IPS-15b (cell line): ENCODE results near the gene STXBP2.

ENCODE experiments used
- H3K27me3 ChIP-seq: one replicate; pipeline ENCODE4 v1.6.1; 2013; ENCODE audit warnings: low read length; ENCODE audit not compliant: control insufficient read depth, insufficient read depth
- H3K36me3 ChIP-seq: one replicate; pipeline ENCODE4 v1.6.1; 2013; ENCODE audit warnings: low read length; ENCODE audit not compliant: control insufficient read depth, insufficient read depth
- H3K4me1 ChIP-seq: one replicate; pipeline ENCODE4 v1.6.1; 2013; ENCODE audit warnings: mild to moderate bottlenecking, low read length; ENCODE audit not compliant: control insufficient read depth, insufficient read depth
- H3K4me3 ChIP-seq: one replicate; pipeline ENCODE4 v1.5.1; 2013; ENCODE audit warnings: low read depth, low read length
- H3K9ac ChIP-seq: one replicate; pipeline ENCODE4 v1.6.1; 2013; ENCODE audit warnings: low read depth, mild to moderate bottlenecking, low read length
- H3K9me3 ChIP-seq: one replicate; pipeline ENCODE4 v1.6.1; 2013; ENCODE audit warnings: mild to moderate bottlenecking, low read length; ENCODE audit not compliant: control insufficient read depth, insufficient read depth

STXBP2 gene

GRCh38 chr19:7650148-7650547 lies 13.2 kb downstream of the STXBP2 start:
- peaks cover 12% of the 10 kb centered on the region for H3K27me3 ChIP-seq
- peaks cover 5% of the 10 kb centered on the region for H3K36me3 ChIP-seq
- H3K9ac ChIP-seq = no peak overlapping the region
- H3K4me1 ChIP-seq = no peaks in the 10 kb centered on the region
- H3K4me3 ChIP-seq = no peak overlapping the region
- no peaks in the 10 kb centered on the region for H3K9me3 ChIP-seq

- H3K27me3 ChIP-seq = peaks cover 12% of the 10 kb centered on the region
- no peaks in the 10 kb centered on the region for H3K9me3 ChIP-seq
- no peaks in the 10 kb centered on the region for H3K36me3 ChIP-seq
- no peaks in the 10 kb centered on the region for H3K4me1 ChIP-seq
- no peak overlapping the region for H3K9ac ChIP-seq
- peak overlapping the region; percentile 26 for H3K4me3 ChIP-seq
Observed at GRCh38 chr19:7652061-7652641, 15.2 kb downstream of the STXBP2 start.

GRCh38 chr19:7654401-7654800 lies 17.5 kb downstream of the STXBP2 start:
- Histone ChIP-seq H3K4me3 (no peak overlapping the region), H3K4me1 (no peaks in the 10 kb centered on the region), H3K36me3 (no peaks in the 10 kb centered on the region), H3K27me3 (peaks cover 12% of the 10 kb centered on the region), H3K9me3 (no peaks in the 10 kb centered on the region), H3K9ac (no peak overlapping the region)

GRCh38 chr19:7655581-7655980 lies 18.7 kb downstream of the STXBP2 start:
- H3K4me3 ChIP-seq = no peak overlapping the region
- H3K4me1 ChIP-seq = no peaks in the 10 kb centered on the region
- no peaks in the 10 kb centered on the region for H3K9me3 ChIP-seq
- no peak overlapping the region for H3K9ac ChIP-seq
- no peaks in the 10 kb centered on the region for H3K36me3 ChIP-seq
- H3K27me3 ChIP-seq = peaks cover 12% of the 10 kb centered on the region

GRCh38 chr19:7657131-7657751 lies 20.3 kb downstream of the STXBP2 start:
- Histone ChIP-seq H3K9ac (no peak overlapping the region), H3K9me3 (no peaks in the 10 kb centered on the region), H3K36me3 (no peaks in the 10 kb centered on the region), H3K4me3 (no peak overlapping the region), H3K27me3 (peaks cover 8% of the 10 kb centered on the region), H3K4me1 (no peaks in the 10 kb centered on the region)

- Histone ChIP-seq H3K9ac (no peak overlapping the region), H3K36me3 (no peaks in the 10 kb centered on the region), H3K27me3 (peaks cover 2% of the 10 kb centered on the region), H3K4me3 (no peak overlapping the region), H3K9me3 (no peaks in the 10 kb centered on the region), H3K4me1 (no peaks in the 10 kb centered on the region)
Observed at GRCh38 chr19:7658219-7658686, 21.3 kb downstream of the STXBP2 start.

GRCh38 chr19:7661744-7662538 lies 25.0 kb downstream of the STXBP2 start:
- H3K4me1 ChIP-seq = no peaks in the 10 kb centered on the region
- no peaks in the 10 kb centered on the region for H3K9me3 ChIP-seq
- H3K27me3 ChIP-seq = no peaks in the 10 kb centered on the region
- H3K9ac ChIP-seq = no peak overlapping the region
- H3K36me3 ChIP-seq = no peaks in the 10 kb centered on the region
- no peak overlapping the region for H3K4me3 ChIP-seq

- Histone ChIP-seq H3K27me3 (no peaks in the 10 kb centered on the region), H3K9ac (no peak overlapping the region), H3K4me3 (no peak overlapping the region), H3K4me1 (no peaks in the 10 kb centered on the region), H3K36me3 (no peaks in the 10 kb centered on the region), H3K9me3 (no peaks in the 10 kb centered on the region)
Observed at GRCh38 chr19:7662657-7663056, 25.7 kb downstream of the STXBP2 start.

GRCh38 chr19:7663706-7664105 lies 26.8 kb downstream of the STXBP2 start:
- no peak overlapping the region for H3K4me3 ChIP-seq
- no peak overlapping the region for H3K9ac ChIP-seq
- no peaks in the 10 kb centered on the region for H3K9me3 ChIP-seq
- H3K36me3 ChIP-seq = no peaks in the 10 kb centered on the region
- H3K27me3 ChIP-seq = peaks cover 2% of the 10 kb centered on the region
- no peaks in the 10 kb centered on the region for H3K4me1 ChIP-seq

- H3K9ac ChIP-seq = no peak overlapping the region
- H3K4me3 ChIP-seq = no peak overlapping the region
- H3K9me3 ChIP-seq = no peaks in the 10 kb centered on the region
- H3K27me3 ChIP-seq = peaks cover 13% of the 10 kb centered on the region
- H3K4me1 ChIP-seq = peaks cover 2% of the 10 kb centered on the region
- H3K36me3 ChIP-seq = no peaks in the 10 kb centered on the region
Observed at GRCh38 chr19:7665076-7665475, 28.2 kb downstream of the STXBP2 start.

- H3K9ac ChIP-seq = no peak within 1 kb of the TSS
- no peaks in the 10 kb centered on the region for H3K9me3 ChIP-seq
- H3K36me3 ChIP-seq = no peaks in the 10 kb centered on the region
- peak within 1 kb of the TSS; percentile 85 for H3K4me3 ChIP-seq
- H3K27me3 ChIP-seq = peaks cover 29% of the 10 kb centered on the region
- peaks cover 2% of the 10 kb centered on the region for H3K4me1 ChIP-seq
Observed at GRCh38 chr19:7668842-7669241, 31.9 kb downstream of the STXBP2 start, which contains the start of gene RETN. Gene RETN (plus strand): TSS chr19:7669049. CDS start chr19:7669327, 278 bp downstream.

GRCh38 chr19:7669641-7670040 lies 32.7 kb downstream of the STXBP2 start:
- Histone ChIP-seq H3K4me1 (peaks cover 2% of the 10 kb centered on the region), H3K4me3 (peak overlapping the region; percentile 85), H3K9ac (no peak overlapping the region), H3K27me3 (peaks cover 29% of the 10 kb centered on the region), H3K36me3 (no peaks in the 10 kb centered on the region), H3K9me3 (no peaks in the 10 kb centered on the region)
